Esophagus squamous epithelium (tissue), 5 donors: Measurements from ENCODE around the gene BMERB1. TPM values are rescaled to one million over a fixed set of nuclear protein-coding genes. Genes with fewer than 3 reads are reported as not detected.

Experiments used
- DNase-seq: peaks from one replicate; lab custom pipeline; 2025; lab: John Stamatoyannopoulos, UW
- H3K27ac ChIP-seq, 4 donors: fragments of 200-600 bp; sonication (generic); one replicate each; pipeline ENCODE4 v1.5.1; 2016 to 2019; ENCODE audit warnings: mild to moderate bottlenecking in 1 of 4
- H3K27me3 ChIP-seq, 4 donors: fragments of 200-600 bp; sonication (generic); 1 replicate in 3 of 4; 2 replicates in 1 of 4; pipeline versions ENCODE4 v1.5.1 to v1.6.0; 2017 to 2021; ENCODE audit warnings: antibody characterized with exemption in 1 of 4
- H3K36me3 ChIP-seq, 3 donors: fragments of 200-600 bp; sonication (generic); one replicate each; pipeline ENCODE4 v1.5.1; 2016 to 2019
- H3K4me1 ChIP-seq, 3 donors: fragments of 200-600 bp; sonication (generic); one replicate each; pipeline ENCODE4 v1.5.1; 2017 to 2019
- H3K4me3 ChIP-seq, 4 donors: fragments of 200-600 bp; sonication (generic); 1 replicate in 3 of 4; 2 replicates in 1 of 4; pipeline ENCODE4 v1.5.1; 2016 to 2019; ENCODE audit warnings: mild to moderate bottlenecking in 2 of 4, moderate library complexity in 1 of 4
- H3K9me3 ChIP-seq, 3 donors: fragments of 200-600 bp; sonication (generic); one replicate each; pipeline ENCODE4 v1.5.1; 2016 to 2019
- POLR2A ChIP-seq, 4 donors: fragments of 450-650 bp; IDR thresholded peaks; one replicate each; pipeline ENCODE4 v1.6.1; 2017; ENCODE audit warnings: antibody characterized with exemption in 4 of 4, mild to moderate bottlenecking in 4 of 4, moderate library complexity in 3 of 4
- WGBS, 2 donors: methylation state at CpG; one replicate each; pipeline ENCODE4 v1.1.5; 2018; 5-methylcytosine and 5-hydroxymethylcytosine counted together
- intact Hi-C: fragments of 100-400 bp; cut with DNase I; formaldehyde crosslinking; loops from one replicate; pipeline ENCODE4 v1.15.0; 2022
- total RNA-seq, 4 donors: library from RNA; depleted of rRNA; stranded (reverse); fragments of >200 nt; gene quantifications; one replicate each; pipeline ENCODE4 v1.1.0, GENCODE V29; 2016
- TF ChIP-seq, protein P1 (sequence below), 6 experiments: fragments of 450-650 bp in 4 of 6; fragments of 200-600 bp in 2 of 6; sonication (generic) in 2 of 6; IDR thresholded peaks; one replicate each; pipeline ENCODE4 v1.5.1; 2016 to 2019; ENCODE audit warnings: antibody characterized with exemption in 6 of 6, mild to moderate bottlenecking in 4 of 6, moderate library complexity in 4 of 6
- donor health status: DM: yes; HTN: yes; CAD: no.

The BMERB1 gene
- total RNA-seq, 4 donors from 2014 or later: 3.4 to 38.1 (median 14.9) TPM

DNA sequence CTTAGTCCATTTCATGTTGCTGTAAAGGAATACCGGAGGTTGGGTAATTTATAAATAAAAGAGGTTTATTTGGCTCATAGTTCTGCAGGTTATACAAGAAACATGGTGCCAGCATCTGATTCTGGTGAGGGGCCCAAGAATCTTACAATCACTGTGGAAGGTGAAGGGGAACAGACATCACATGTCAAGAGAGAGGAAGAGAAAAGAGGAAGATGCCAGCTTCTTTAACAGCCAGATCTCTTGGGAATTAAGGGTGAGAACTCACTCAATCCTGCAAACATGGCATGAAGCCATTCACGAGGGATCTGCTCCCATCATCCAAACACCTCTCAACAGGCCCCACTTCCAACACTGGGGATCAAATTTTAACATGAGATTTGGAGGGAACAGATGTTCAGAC is 49.5 kb downstream of the BMERB1 start:
- H3K4me1 ChIP-seq: peaks cover 0 to 22% (median 6%) of the 10 kb centered on the region in 3 donors
- DNase-seq: no peak
- intact Hi-C loops: no loop called here
- H3K27ac ChIP-seq: no peak overlapping the region
- no peak overlapping the region for H3K4me3 ChIP-seq
- WGBS, 2 donors: 80 to 88% methylated on average over 2 of the region's 2 CpGs
- no peaks in the 10 kb centered on the region for H3K27me3 ChIP-seq
- no peaks in the 10 kb centered on the region for H3K36me3 ChIP-seq
- H3K9me3 ChIP-seq: no peaks in the 10 kb centered on the region
- TF ChIP-seq, protein P1, sequence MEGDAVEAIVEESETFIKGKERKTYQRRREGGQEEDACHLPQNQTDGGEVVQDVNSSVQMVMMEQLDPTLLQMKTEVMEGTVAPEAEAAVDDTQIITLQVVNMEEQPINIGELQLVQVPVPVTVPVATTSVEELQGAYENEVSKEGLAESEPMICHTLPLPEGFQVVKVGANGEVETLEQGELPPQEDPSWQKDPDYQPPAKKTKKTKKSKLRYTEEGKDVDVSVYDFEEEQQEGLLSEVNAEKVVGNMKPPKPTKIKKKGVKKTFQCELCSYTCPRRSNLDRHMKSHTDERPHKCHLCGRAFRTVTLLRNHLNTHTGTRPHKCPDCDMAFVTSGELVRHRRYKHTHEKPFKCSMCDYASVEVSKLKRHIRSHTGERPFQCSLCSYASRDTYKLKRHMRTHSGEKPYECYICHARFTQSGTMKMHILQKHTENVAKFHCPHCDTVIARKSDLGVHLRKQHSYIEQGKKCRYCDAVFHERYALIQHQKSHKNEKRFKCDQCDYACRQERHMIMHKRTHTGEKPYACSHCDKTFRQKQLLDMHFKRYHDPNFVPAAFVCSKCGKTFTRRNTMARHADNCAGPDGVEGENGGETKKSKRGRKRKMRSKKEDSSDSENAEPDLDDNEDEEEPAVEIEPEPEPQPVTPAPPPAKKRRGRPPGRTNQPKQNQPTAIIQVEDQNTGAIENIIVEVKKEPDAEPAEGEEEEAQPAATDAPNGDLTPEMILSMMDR (IDR thresholded peaks at IDR 0.05): no peak
- no peak for TF ChIP-seq POLR2A (IDR thresholded peaks at IDR 0.05)

DNA sequence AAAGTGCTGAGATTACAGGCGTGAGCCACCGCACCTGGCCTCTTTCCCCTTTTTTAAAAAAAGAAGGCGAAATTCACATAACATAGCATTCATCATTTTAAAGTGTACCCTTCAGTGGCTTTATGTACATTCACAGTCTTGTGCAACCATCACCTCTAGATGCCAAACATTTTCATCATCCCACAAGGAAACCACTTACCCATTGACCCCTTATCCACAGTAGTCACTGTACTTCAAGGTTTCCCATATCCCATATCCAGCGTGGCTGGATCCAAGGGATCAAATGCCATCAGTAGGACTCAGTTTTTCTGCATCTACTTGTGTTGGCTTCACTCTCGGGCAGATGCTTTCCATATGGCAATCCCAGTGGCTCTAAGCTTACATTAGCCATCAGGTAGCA is 50.3 kb downstream of the BMERB1 start:
- intact Hi-C loops: no loop called here
- Histone ChIP-seq H3K27me3 (no peaks in the 10 kb centered on the region), H3K4me1 (peaks cover 0 to 30% (median 9%) of the 10 kb centered on the region in 3 donors), H3K9me3 (no peaks in the 10 kb centered on the region), H3K27ac (no peak overlapping the region), H3K36me3 (no peaks in the 10 kb centered on the region), H3K4me3 (no peak overlapping the region)
- TF ChIP-seq POLR2A (IDR thresholded peaks at IDR 0.05): no peak
- TF ChIP-seq, protein P1 (IDR thresholded peaks at IDR 0.05): no peak
- WGBS, 2 donors: 65 to 73% methylated on average over 4 to 5 of the region's 5 CpGs
- no peak for DNase-seq

DNA sequence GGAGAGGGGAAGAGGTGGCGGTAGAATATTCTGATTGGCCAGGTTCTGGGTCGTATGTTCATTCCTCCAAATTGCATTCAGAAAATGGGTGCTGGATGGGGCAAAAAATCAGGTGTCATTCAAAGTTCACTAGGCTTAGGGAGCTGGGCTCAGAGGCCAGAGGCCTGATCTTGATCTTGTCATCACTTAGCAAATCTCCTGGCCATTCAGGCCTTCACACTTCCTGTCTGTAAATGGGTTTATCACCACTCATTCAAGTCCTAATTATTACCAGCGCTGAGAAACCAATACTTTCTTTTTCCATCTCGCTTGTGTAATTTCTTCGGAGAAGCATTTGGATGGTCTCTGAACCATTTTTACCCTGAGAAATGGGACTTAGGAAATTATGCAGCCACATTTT is 50.8 kb downstream of the BMERB1 start:
- peaks cover 3 to 35% (median 14%) of the 10 kb centered on the region in 3 donors for H3K4me1 ChIP-seq
- no peak for DNase-seq
- H3K36me3 ChIP-seq: no peaks in the 10 kb centered on the region
- no peaks in the 10 kb centered on the region for H3K9me3 ChIP-seq
- TF ChIP-seq, protein P1 (IDR thresholded peaks at IDR 0.05): no peak
- no peak for TF ChIP-seq POLR2A (IDR thresholded peaks at IDR 0.05)
- no peaks in the 10 kb centered on the region for H3K27me3 ChIP-seq
- intact Hi-C loops: no loop called here
- WGBS, 2 donors: 83 to 92% methylated on average over 5 of the region's 5 CpGs
- H3K27ac ChIP-seq: no peak overlapping the region
- no peak overlapping the region for H3K4me3 ChIP-seq

DNA sequence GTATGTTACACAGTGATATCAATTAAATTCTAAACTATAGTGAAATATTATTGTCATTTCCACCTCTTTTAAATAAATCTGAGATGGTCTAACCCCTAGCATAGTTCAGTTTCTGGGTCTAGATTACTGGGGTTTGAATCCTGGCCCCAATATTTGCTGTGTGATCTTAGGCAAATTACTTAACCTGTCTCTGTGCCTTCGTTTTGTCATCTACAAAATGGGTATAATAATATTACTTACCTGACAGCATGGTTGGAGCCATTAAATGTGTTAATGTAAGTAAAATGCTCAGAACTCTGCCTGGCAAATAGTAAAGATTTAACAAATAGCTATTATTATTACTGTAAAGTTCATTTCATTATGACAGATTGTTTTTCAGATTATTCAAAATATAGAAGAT is 52.3 kb downstream of the BMERB1 start:
- WGBS, 2 donors: 65 to 76% methylated on average over 1 of the region's 1 CpG
- DNase-seq: no peak
- H3K27me3 ChIP-seq: no peaks in the 10 kb centered on the region
- TF ChIP-seq, protein P1 (IDR thresholded peaks at IDR 0.05): no peak
- no peak for TF ChIP-seq POLR2A (IDR thresholded peaks at IDR 0.05)
- H3K36me3 ChIP-seq: no peaks in the 10 kb centered on the region
- no peak overlapping the region for H3K4me3 ChIP-seq
- H3K4me1 ChIP-seq: peaks cover 3 to 36% (median 15%) of the 10 kb centered on the region in 3 donors
- H3K27ac ChIP-seq: no peak overlapping the region
- intact Hi-C loops: no loop called here
- no peaks in the 10 kb centered on the region for H3K9me3 ChIP-seq

DNA sequence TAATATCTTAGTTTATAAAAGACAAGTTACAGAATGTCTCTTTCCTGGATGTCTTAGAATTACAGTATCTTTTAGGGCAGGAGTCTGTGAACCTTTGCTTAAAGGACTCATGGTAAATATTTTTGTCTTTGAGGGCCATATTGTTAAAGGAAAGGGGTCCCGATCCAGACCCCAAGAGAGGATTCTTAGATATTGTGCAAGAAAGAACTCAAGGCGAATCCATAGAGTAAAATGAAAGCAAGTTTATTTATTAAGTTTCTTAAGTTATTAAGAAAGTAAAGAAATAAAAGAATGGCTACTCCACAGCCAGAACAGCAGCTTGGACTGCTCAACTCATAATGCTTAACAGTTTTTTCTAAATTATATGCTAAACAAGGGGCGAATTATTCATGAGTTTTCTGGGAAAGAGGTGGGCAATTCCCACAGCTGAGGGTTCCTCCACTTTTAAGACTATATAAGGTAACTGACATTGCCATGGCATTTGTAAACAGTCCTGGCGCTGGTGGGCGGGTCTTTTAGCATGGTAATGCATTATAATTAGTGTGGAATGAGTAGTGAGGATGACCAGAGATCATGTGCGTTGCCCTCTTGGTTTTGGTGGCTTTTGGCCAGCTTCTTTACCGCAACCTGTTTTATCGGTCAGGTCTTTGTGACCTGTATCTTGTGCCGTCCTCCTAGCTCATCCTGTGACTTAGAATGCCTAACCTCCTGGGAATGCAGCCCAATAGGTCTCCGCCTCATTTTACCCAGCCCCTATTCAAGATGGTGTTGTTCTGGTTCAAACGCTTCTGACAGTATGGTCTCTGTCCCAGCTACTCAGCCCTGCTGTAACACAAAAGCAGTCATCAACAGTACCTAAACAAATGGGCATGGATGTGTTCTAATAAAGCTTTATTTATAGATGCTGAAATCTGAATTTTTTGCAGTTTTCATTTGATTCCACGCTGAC is 53.2 kb downstream of the BMERB1 start:
- TF ChIP-seq, protein P1 (IDR thresholded peaks at IDR 0.05): no peak
- no peak for TF ChIP-seq POLR2A (IDR thresholded peaks at IDR 0.05)
- no peak for DNase-seq
- intact Hi-C loops: no loop called here
- WGBS, 2 donors: 83 to 87% methylated on average over 12 of the region's 12 CpGs
- Histone ChIP-seq H3K4me3 (no peak overlapping the region), H3K9me3 (no peaks in the 10 kb centered on the region), H3K36me3 (no peaks in the 10 kb centered on the region), H3K27ac (no peak overlapping the region), H3K4me1 (peaks cover 3 to 33% (median 11%) of the 10 kb centered on the region in 3 donors), H3K27me3 (no peaks in the 10 kb centered on the region)
